GM18867 (cell line): ENCODE data around the gene BAAT.
A peak's percentile ranks its signal among the peaks of the same experiment; 100 is the strongest.

Experiments
- ATAC-seq: cut with Tn5 transposase; IDR thresholded peaks from one replicate; pipeline ENCODE4 v1.9.1; 2021; ENCODE audit warnings: mild to moderate bottlenecking, moderate library complexity; ENCODE audit not compliant: unreplicated experiment

The BAAT gene

DNA sequence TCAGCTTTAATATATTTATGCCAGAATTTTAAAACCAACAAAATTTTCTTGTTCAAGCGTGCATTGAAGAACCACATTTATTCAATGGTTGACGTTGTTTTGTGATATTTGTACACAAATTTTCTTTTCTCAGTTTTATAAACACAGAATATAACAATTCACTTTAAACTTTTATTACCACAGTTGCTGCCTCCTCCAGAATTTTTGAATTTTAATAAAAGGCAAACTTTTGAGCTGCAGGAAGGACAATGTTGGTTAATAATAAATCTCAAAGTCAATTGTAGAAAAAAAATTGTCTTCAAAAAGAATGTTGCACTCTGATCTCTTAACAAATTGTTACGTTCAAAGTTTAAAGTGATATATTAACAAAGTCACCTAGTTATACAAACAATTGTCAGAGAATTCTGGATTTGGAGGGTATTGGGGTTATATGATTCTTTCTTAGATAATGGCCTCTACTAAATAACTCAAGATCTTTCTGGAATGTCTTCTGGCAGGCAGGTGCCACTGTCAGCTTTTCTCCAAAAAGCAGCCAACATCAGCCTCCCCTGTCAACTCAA lies 60.5 kb downstream of the BAAT start:
- no peak for ATAC-seq

DNA sequence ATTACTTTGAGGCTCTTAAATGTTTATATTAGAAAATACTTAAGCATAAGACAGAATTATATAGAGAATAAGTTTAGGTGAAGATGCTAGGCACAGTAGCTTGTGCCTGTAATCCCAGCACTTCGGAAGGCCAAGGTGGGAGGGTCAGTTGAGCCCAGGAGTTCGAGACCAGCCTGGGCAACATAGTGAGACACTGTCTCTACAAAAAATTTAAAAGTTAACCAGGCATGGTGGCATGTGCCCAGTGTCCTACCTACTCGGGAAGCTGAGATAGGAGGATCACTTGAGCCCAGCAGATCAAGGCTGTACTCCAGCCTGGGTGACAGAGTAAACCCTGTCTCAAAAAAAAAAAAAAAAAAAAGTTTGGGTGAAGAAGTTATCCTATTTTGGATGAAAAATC lies 61.7 kb downstream of the BAAT start:
- no peak for ATAC-seq

DNA sequence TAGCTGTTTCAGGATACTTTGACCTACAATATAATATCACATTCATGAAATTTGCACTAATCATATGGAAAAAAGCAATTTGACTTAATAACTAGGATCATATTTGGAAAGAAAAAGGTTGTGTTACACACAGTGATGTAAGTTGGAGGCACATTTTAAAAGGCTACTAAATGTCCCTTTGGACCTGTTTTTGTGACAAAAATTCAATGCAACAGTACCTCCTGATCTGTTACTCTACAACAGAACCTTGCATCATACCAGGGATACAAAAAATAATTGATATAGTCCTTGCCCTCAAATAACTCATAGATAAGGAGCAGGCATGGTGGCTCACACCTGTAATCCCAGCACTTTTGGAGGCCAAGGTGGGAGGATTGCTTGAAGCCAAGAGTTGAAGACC lies 67.1 kb downstream of the BAAT start:
- ATAC-seq: no peak

DNA sequence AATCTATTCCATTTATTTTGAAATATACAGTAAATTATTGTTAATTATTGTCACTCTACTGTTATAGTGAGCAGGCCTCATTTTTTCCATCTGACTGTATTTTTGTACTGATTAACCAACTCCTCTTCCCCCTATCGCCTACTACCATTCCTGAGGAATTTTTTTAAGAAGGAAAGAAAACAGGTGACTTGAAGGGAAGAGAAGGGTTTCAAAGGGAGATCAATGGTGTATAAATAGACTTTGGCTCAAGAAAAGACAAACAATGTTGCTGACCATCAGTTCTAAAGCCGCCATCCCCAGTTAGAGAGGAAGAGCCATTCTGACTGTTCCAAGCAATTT lies 69.7 kb downstream of the BAAT start:
- ATAC-seq: no peak

DNA sequence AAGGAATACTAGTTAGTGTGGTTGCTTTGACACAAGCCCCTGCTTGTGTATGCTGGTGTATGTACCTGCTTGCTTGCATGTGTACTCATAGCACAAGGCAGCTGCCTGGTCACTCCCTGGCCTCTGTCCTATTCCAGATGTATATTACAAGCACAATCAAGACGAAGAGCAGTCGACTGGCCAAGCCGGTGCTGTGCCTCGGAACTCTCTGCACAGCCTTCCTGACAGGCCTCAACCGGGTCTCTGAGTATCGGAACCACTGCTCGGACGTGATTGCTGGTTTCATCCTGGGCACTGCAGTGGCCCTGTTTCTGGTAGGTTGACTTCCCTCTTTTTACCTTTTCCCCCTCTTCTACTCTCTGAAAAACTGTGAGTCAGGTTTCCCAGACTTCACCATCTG lies 72.1 kb downstream of the BAAT start:
- no peak for ATAC-seq

- peak; percentile 95 for ATAC-seq
Measured at GRCh38 chr9:101311758-101312420, 72.9 kb downstream of the BAAT start.

DNA sequence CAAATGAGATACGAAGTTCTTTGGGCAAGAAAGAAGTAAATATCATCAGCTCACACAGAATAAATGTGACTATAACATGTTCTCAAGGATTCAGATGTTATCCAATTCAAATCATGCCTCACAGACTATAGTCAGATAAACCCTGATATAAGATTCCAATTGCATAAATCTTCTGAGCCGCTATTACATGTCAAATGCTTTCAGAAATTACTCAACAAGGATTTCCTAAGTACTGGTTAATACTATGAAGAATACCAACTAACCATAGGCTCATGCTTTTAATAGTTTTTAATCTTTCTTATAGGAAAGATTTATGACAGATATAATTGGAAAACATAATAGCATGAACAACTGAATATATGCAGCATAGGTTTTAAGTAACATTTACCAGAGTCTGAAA lies 73.6 kb downstream of the BAAT start:
- ATAC-seq: no peak
